ENCODE results near the gene SPAAR. TPM values are rescaled to one million over a fixed set of nuclear protein-coding genes. Genes with fewer than 3 reads are reported as not detected.

SPAAR gene
- total RNA-seq, 1 experiment from 2014 or later, result not detected

DNA sequence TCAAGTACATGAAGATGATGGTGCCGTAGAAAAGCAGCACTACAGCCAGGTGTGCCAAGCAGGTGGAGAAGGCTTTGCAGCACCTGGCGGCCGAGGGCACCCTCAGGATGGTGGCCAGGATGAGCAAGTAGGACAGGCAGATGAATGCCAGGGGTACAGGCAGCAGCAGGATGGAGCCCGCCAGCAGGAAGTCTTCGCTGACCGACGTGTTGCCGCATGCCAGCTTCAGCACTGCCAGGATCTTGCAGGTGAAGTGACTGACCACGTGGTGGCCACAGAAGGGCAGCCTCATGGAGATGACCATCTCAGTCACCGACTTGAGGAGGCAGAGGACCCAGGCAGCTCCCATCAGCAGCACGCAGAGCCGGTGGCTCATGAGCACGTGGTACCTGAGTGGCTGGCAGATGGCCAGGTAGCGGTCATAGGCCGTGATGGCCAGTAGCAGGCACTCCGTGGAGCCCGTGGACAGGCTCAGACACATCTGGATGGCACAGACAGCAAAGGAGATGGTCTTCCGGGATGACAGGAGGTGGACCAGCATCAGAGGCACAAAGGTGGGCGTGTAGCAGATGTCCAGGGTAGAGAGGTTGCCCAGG, 39.6 kb upstream of the SPAAR start:
- TF ChIP-seq, protein P1, sequence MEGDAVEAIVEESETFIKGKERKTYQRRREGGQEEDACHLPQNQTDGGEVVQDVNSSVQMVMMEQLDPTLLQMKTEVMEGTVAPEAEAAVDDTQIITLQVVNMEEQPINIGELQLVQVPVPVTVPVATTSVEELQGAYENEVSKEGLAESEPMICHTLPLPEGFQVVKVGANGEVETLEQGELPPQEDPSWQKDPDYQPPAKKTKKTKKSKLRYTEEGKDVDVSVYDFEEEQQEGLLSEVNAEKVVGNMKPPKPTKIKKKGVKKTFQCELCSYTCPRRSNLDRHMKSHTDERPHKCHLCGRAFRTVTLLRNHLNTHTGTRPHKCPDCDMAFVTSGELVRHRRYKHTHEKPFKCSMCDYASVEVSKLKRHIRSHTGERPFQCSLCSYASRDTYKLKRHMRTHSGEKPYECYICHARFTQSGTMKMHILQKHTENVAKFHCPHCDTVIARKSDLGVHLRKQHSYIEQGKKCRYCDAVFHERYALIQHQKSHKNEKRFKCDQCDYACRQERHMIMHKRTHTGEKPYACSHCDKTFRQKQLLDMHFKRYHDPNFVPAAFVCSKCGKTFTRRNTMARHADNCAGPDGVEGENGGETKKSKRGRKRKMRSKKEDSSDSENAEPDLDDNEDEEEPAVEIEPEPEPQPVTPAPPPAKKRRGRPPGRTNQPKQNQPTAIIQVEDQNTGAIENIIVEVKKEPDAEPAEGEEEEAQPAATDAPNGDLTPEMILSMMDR (conservative IDR thresholded peaks at IDR 0.05), result no peak
- H3K4me1 Mint-ChIP-seq, result peaks cover 16% of the 10 kb centered on the region in 2 experiments
- Histone ChIP-seq H3T11ph (ENCODE audit: low read length) (no peak overlapping the region), H2AFZ (ENCODE audit: low read length) (no peak overlapping the region), H3K79me1 (ENCODE audit: insufficient read depth, low read depth, low read length, poor library complexity, severe bottlenecking) (no peaks in the 10 kb centered on the region), H4K5ac (ENCODE audit: insufficient read length, low read depth, low read length) (no peak overlapping the region), H3K4ac (ENCODE audit: low read depth, low read length) (no peak overlapping the region), H3K56ac (ENCODE audit: insufficient read length, low read depth, low read length) (no peak overlapping the region), H3K18ac (ENCODE audit: insufficient read length, low read depth, low read length) (no peak overlapping the region), H3K4me1 (ENCODE audit: insufficient read depth, low read length) (peaks cover 7% of the 10 kb centered on the region; the same call in 1 of the 2 replicates), H3K14ac (ENCODE audit: insufficient read depth, low read length) (no peak overlapping the region), H2BK20ac (ENCODE audit: low read depth, low read length, poor library complexity, severe bottlenecking) (no peak overlapping the region), H2BK5ac (ENCODE audit: insufficient read length, low read length) (no peak overlapping the region), H3K23ac (ENCODE audit: insufficient read length, low read depth, low read length) (no peak overlapping the region), H3K4me2 (ENCODE audit: insufficient read depth, insufficient read length, low read length) (no peak overlapping the region), H3K27me3 (ENCODE audit: insufficient read depth, low read length) (no peaks in the 10 kb centered on the region), H4K8ac (replicated peaks; ENCODE audit: insufficient read length, low read depth, low read length) (no peak overlapping the region), H3K9ac (ENCODE audit: extremely low read depth, insufficient read length, low read length) (no peak overlapping the region), H2BK12ac (ENCODE audit: insufficient read length, low read depth, low read length) (no peak overlapping the region), H3K27ac (ENCODE audit: insufficient read length, low read depth, low read length) (no peak overlapping the region), H4K91ac (ENCODE audit: insufficient read length, low read depth, low read length) (no peak overlapping the region), H3K23me2 (ENCODE audit: insufficient read length, low read depth, low read length, poor library complexity, severe bottlenecking) (no peaks in the 10 kb centered on the region), H3K79me2 (ENCODE audit: insufficient read depth, low read length) (no peaks in the 10 kb centered on the region), H3K9me3 (ENCODE audit: control insufficient read depth, low read depth, low read length) (no peaks in the 10 kb centered on the region), H2BK120ac (ENCODE audit: low read depth, low read length, poor library complexity, severe bottlenecking) (no peak overlapping the region), H2AK5ac (ENCODE audit: insufficient read length, low read length) (no peak overlapping the region), H2BK15ac (ENCODE audit: low read depth, low read length) (no peak overlapping the region), H4K20me1 (ENCODE audit: control insufficient read depth, insufficient read depth, insufficient read length) (no peaks in the 10 kb centered on the region)
- peaks cover 3% of the 10 kb centered on the region; the same call in 1 of the 2 replicates for H3K27me3 Mint-ChIP-seq (ENCODE audit: low read depth)
- H3K36me3 Mint-ChIP-seq (ENCODE audit: insufficient read depth in 1 of 3, low read depth in 3 of 3), result peaks cover 0 to 3% (median 1%) of the 10 kb centered on the region in 3 experiments; a peak in 4 of 7 replicates
- no CpG with 5 or more reads among the region's 19 CpGs for WGBS (ENCODE audit: extremely low coverage, insufficient read length, low lambda C conversion rate)
- H3K9me3 Mint-ChIP-seq, result no peaks in the 10 kb centered on the region
- H3K27ac Mint-ChIP-seq, result no peak overlapping the region; a peak in 1 of 7 replicates
- DNase-seq, result no peak
- H3K4me3 Mint-ChIP-seq, result no peak overlapping the region
